Measurements from ENCODE around the gene PUS3. TPM values are rescaled to one million over a fixed set of nuclear protein-coding genes. Genes with fewer than 3 reads are reported as not detected.

Gene PUS3
- total RNA-seq, 1 experiment from 2014 or later, result 14.0 TPM

DNA sequence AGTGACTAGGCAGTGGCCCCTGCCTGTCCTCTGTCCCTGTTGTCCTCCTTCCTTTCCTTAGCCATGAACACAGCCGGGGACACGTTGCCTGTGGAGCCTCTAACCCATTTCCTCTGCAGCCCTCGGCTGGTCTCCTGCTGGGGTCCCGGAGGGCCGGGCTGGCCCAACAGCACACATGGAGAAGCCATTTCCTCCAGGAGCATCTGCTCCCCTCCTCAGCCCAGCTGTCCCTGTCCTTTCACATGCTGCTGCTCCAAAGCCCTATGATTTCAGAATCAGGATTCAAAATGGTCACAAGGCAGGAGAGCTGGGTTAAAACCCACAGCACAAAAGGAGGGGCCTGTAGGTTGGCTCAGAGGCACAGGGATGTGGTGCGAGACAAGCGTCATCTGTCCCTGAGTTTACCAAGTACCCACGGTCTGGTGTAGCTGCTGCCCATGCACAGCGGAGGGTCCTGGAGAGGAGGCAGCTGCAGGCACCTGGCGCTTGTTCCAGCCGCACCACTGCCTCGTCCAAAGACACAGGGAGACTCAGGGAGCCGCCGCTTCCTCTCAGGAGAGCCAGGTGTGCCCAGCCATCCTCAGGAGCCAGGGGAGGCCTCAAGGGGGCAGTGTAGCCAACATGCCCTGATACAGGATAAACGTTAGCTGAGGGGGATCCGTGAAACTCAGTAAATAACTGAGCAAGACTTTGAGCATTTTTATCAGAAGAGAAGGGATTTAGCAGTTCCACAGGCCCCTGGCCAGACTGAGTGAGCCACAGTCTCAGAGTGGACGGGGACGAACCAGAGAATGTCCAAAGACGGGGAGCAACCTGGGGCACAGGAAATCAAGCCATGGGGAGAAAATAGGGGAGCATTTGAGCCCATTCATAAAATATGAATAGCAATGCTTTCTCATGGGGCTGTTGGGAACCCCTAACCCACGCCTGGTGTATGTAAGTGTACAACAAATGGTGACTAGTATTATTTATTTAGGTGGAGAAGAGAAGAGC, 38.9 kb upstream of the PUS3 start:
- peak; percentile 16 for DNase-seq (ENCODE audit: low spot score)

GRCh38 chr11:125941267-125941618, 38.2 kb upstream of the PUS3 start:
- no peak for DNase-seq (ENCODE audit: low spot score)

DNA sequence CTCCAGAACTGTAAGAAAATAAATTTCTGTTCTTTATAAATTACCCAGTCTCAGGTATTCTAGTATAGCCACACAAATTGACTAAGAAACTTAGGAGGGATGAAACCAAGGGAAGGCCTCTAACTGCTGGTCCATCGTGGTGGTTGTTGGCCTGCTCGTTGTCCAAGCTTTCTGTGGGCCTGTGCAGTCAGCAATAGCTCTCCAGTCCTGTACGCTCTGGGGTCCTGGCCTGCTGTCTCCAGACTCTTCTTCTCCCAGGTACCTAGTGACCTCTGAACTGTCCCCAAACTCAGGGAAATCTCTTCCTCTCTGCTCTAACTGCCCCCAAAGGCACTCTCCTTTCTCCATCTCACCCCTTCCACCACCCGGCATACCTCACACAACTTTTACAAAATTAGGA, 37.1 kb upstream of the PUS3 start:
- DNase-seq (ENCODE audit: low spot score), result no peak

DNA sequence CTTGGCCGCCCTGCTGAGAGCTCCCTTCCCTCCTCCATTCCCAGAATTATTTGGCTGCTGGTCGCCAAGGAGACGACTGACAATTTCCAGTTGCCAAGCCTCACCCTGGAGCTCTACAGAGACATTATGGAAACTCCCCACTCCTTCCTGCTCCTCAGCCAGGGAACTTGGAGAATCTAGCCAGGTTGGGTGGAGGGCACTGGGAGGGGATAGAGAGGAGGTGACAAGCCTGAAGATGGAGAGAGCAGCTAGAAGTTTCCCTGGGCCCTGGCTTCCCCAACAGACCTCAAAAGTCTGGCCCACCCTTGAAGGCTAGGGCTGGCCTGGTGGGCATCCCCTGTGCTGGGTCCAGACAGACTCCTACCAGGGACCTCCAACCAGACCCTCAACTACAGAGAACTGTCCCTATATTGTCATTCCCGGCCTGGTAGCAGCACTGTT, 36.1 kb upstream of the PUS3 start:
- no peak for DNase-seq (ENCODE audit: low spot score)

GRCh38 chr11:125938418-125938817, 35.4 kb upstream of the PUS3 start:
- no peak for DNase-seq (ENCODE audit: low spot score)

DNA sequence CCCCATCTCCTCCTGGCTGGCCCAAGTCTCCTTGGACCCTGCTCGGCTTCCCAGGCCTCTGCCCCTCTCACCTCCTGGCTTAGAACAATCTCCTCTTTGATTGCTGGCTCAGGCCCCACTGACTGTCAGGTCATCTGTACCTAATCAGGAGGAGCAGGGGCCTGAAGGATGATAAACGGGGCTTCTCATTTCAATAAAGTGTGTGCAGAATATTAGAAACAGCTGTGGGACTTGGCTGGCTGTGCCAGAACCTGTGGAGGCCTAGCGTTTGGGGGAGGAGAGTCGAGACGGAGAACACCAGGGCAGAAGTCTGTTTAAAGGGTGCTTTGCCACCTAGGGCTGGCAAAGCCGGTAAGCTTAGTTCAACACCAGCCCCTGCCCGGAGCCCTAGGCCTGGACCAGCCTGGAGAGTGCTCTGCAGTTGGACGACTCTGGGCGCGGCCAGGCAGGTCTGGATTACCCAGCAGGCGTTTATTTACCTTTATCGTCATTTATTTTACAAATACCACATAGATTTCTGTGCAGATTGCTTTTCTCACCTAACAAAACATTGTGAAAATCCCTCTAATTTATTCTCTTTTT, 32.7 kb upstream of the PUS3 start:
- DNase-seq (ENCODE audit: low spot score), result no peak

DNA sequence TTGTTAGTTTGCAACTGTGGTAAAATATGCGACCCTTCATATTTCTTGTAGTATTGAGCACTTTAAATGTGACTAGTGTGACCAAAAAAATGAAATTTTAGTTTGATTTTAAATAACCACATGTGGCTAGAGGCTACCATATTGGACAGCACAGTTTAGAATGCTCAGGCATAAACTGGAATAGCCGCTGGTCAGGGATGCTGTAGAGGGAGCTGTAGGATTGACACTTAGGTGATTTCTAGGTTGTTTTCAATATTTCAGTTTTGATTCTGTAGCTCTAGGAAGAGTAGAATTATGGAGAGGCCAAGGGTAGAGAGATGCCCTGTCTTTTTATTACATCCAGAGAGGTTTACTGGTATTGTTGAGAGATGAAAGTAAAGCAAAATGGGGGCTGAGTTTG, 32.0 kb upstream of the PUS3 start:
- no peak for DNase-seq (ENCODE audit: low spot score)

GRCh38 chr11:125934473-125934872, 31.5 kb upstream of the PUS3 start:
- DNase-seq (ENCODE audit: low spot score), result no peak

- DNase-seq (ENCODE audit: low spot score), result no peak
Observed at GRCh38 chr11:125933030-125933813, 30.2 kb upstream of the PUS3 start.

GRCh38 chr11:125932301-125932700, 29.3 kb upstream of the PUS3 start:
- no peak for DNase-seq (ENCODE audit: low spot score)

DNA sequence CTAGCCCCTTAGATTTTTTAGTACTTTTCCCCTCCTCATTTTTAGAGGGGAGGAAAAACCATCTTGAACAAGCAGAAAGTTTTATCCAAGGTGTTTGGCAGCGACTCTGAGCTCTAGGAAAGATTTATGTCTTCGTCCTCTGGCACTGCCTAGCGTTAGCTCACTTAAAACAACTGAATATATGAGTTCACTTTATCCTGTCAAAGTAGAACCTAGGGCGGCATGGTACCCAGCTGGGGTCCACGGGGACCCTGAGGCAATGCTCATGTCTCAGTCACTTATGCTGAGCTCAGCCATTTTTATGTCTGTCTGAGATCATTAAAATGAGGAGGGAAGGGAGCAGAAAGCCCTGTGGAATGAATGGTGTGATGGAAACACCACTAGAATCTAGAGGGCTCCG, 28.7 kb upstream of the PUS3 start:
- DNase-seq (ENCODE audit: low spot score), result no peak

DNA sequence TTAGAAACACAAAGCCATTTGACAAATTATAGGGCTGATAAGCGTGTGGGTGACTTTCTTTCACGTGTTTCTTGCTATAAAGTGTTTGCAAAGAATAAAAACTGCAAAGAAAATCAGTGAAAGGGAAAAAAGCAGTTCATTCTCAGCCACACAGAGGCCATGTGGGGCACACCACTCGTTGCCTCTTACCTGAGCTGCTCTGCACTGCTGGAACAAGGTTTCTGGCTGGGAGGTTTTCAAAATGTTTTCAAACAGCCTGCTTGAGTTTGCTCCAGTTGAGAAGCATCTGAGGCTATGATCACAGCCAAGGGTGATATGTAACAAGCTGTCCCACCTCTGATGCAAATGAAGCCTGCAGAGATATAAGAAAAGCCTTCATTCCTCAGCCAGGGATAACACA, 28.1 kb upstream of the PUS3 start:
- DNase-seq (ENCODE audit: low spot score), result no peak

DNA sequence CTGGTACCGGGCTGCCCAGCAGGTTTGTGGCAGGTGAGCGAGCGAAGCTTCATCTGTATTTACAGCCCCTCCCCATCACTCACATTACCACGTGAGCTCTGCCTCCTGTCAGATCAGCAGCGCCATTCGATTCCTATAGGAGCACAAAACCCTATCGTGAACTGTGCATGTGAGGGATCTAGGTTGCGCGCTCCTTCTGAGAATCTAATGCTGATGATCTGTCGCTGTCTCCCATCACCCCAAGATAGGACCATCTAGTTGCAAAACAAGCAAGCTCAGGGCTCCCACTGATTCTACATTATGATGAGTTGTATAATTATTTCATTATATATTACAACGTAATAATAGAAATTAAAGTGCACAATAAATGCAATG, 27.1 kb upstream of the PUS3 start:
- no peak for DNase-seq (ENCODE audit: low spot score)

DNA sequence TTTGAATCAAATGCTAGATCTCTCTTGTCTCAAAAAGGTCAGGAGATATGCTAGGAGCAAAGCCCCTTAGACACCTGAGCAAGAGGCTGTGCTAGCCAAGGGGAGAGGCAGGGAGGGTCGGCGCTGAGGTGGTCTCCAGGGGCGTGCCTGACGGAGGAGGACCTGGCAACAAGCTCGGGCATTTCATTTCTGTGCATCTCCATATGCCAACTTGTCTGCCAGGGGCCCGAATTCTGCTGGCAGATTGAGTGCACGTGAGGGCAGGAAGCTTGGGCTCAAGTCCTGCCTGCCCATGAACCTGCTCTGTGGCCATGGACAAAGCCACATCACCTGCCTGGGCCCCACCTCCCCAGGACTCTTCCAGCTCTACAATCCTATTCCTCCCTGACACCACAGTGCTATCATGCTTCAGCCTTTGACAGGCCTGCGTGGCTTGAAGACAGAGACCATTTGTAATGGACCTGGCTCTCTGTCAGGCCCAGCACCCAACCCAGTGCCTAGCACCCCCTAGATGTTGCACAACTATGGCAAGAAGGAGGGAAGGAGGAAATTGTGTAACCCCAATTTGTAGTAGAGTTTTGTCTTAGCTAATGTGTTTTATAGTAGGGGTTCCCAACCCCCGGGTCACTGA, 26.6 kb upstream of the PUS3 start:
- DNase-seq (ENCODE audit: low spot score), result no peak

GRCh38 chr11:125926682-125927081, 23.7 kb upstream of the PUS3 start:
- DNase-seq (ENCODE audit: low spot score), result no peak

DNA sequence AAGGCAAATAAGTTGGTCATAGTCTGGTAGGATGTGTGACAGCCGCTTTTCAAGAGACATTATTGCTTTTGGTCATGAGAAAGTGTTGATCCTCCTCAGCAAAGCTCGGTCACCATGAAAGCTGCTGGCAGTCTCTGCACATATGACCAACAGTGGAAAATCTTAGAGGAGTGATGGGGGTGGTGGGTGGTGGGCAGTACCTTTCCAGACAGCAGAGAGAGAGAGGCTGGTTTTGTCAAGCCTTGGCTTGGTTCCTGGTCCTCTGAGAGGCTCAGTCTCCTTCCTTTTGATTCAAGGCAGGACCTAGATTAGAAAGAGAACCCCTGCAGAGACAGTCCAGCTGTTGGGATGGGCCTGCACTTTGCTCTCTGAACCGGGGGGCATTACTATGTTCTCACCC, 22.8 kb upstream of the PUS3 start:
- DNase-seq (ENCODE audit: low spot score), result no peak

- DNase-seq (ENCODE audit: low spot score), result no peak
Observed at GRCh38 chr11:125925247-125925740, 22.3 kb upstream of the PUS3 start.

DNA sequence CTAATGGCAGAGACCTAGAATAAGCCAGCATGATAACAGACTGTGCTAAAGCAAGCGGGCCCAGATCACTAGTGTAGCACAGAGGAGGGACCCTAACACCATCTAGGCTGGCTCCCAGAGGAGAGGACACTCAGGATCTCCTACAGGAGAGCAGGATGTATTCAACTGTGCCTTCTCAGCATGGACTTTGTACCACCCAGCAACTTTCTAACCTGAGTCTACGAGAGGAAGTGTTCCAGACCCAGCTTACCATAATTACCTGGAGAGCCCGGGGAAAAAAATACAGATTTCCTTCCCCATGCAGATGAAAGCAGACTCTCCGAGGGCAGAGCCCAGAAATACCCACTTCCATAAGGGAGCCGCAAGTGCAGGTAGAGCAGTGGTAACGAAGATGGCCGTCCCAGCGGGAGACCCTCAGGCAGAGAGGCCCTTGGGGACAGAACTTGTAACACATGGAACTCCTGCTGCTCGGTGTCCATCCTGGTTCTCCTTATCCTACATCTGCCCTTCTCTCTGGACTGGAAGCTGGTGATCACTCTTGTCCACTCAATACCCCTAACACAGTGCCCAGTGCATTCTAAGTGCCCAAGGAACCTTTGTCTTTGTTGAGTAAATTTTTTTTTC, 21.5 kb upstream of the PUS3 start:
- DNase-seq (ENCODE audit: low spot score), result no peak

DNA sequence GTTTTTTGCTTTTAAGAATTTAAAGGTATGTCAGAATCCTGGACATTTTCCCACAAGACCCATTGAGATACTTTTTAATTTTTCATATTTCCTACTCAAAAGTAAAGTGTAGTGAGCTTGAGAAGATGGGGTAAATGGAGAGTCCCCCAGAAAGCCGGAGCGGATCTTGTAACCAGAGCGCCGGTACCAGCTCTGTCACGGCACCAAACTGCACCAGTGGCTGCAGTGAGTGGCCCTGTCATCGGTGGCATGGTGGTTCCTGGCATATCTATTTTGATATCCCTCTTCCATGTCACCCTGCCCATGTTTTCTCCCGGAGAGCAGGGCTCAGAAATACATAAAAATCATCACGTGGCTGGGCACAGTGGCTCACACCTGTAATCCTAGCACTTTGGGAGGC, 20.6 kb upstream of the PUS3 start:
- no peak for DNase-seq (ENCODE audit: low spot score)

- DNase-seq (ENCODE audit: low spot score), result peak; percentile 49
Observed at GRCh38 chr11:125923012-125923579, 20.1 kb upstream of the PUS3 start.

DNA sequence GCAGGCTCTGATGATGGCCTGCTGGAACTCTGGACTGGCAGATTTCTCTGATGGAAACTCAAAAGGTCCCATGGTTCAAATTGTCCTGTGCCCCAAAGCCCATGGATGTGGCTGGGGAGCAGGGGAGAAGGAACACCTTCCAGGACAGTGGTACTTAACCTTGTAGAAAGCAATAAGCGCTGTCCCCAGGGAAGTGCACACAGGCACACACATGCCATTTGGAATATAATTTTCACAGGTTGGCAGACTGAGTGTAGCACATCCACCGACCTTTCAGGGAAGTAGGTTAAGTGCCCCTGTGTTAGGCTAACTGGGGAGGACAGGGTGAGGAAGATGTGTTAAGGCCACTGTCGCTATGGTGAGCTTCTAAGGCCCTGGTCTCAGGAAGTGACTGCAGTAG, 19.1 kb upstream of the PUS3 start:
- no peak for DNase-seq (ENCODE audit: low spot score)
